Activated T-helper 1 cell treated with anti-CD3 and anti-CD28 coated beads, Interleukin-12 subunit alpha, Interleukin-12 subunit beta, Interleukin-2, Interleukin-4 antibody, amounts not matched to agents 30 ng/mL and 10 ng/mL and 1 ng/mL, durations not matched to agents 14 hours and 24 hours and 36 hours (primary cell): ENCODE data around the gene SOX15. TPM values are rescaled to one million over a fixed set of nuclear protein-coding genes. Genes with fewer than 3 reads are reported as not detected.
A peak's percentile ranks its signal among the peaks of the same experiment; 100 is the strongest.
"Not testable (repeated sequence)": the region's sequence is repeated elsewhere in the genome, so short reads cannot be mapped to it uniquely, and the experiment has no call there.

Source experiments
- DNase-seq: peaks from one replicate; pipeline ENCODE4 v3.0.0; 2021; ENCODE audit warnings: low spot score
- H3K27ac Mint-ChIP-seq: one replicate; pipeline ENCODE4 v1.8.0; 2021; ENCODE audit warnings: mild to moderate bottlenecking, mixed read lengths
- H3K27me3 Mint-ChIP-seq: one replicate; pipeline ENCODE4 v1.8.0; 2022; ENCODE audit warnings: mild to moderate bottlenecking, moderate library complexity, mixed read lengths; ENCODE audit not compliant: insufficient read depth
- H3K36me3 Mint-ChIP-seq: one replicate; pipeline ENCODE4 v1.8.0; 2021; ENCODE audit warnings: low read depth, mixed read lengths
- H3K4me1 Mint-ChIP-seq: one replicate; pipeline ENCODE4 v1.8.0; 2021; ENCODE audit warnings: low read depth, mixed read lengths
- H3K4me3 Mint-ChIP-seq: one replicate; pipeline ENCODE4 v1.8.0; 2021; ENCODE audit warnings: mild to moderate bottlenecking, moderate library complexity, mixed read lengths
- H3K9me3 Mint-ChIP-seq: one replicate; pipeline ENCODE4 v1.8.0; 2021; ENCODE audit warnings: mixed read lengths
- intact Hi-C: fragments of 100-400 bp; cut with micrococcal nuclease; formaldehyde crosslinking; loops from one replicate; pipeline ENCODE4 v1.15.1; 2024
- total RNA-seq: library from RNA; stranded (reverse); gene quantifications from 2 replicates; pipeline ENCODE4 v1.2.3, GENCODE V29; 2022

Gene SOX15
- total RNA-seq, 1 donor from 2014 or later, result 0.78 TPM

DNA sequence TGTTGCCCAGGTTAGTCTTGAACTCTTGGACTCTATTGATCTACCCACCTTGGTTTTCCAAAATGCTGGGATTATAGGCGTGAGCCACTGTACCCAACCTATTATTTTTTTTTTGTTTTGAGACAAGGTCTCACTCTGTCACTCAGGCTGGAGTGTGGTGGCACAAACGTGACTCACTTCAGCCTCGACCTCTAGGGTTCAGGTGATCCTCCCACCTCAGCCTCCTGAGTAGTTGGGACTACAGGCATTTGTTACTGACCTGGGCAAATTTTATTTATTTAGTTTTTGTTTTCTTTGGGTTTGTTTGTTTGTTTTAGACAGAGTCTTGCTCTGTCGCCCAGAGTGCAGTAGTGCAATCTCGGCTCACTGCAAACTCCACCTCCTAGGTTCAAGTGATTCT, 33.8 kb upstream of the SOX15 start:
- H3K4me3 Mint-ChIP-seq, result no peak overlapping the region
- H3K4me1 Mint-ChIP-seq, result peaks cover 21% of the 10 kb centered on the region
- H3K27me3 Mint-ChIP-seq, result peaks cover 2% of the 10 kb centered on the region
- intact Hi-C loops, result no loop called here
- peaks cover 3% of the 10 kb centered on the region for H3K36me3 Mint-ChIP-seq
- DNase-seq, result no peak
- H3K27ac Mint-ChIP-seq, result no peak overlapping the region
- H3K9me3 Mint-ChIP-seq, result no peaks in the 10 kb centered on the region

GRCh38 chr17:7620835-7621234, 30.9 kb upstream of the SOX15 start:
- Mint-ChIP-seq H3K27ac (no peak overlapping the region), H3K4me3 (no peak overlapping the region), H3K36me3 (no peaks in the 10 kb centered on the region), H3K27me3 (peaks cover 2% of the 10 kb centered on the region), H3K9me3 (no peaks in the 10 kb centered on the region), H3K4me1 (peaks cover 7% of the 10 kb centered on the region)
- no peak for DNase-seq
- intact Hi-C loops, result no loop called here

DNA sequence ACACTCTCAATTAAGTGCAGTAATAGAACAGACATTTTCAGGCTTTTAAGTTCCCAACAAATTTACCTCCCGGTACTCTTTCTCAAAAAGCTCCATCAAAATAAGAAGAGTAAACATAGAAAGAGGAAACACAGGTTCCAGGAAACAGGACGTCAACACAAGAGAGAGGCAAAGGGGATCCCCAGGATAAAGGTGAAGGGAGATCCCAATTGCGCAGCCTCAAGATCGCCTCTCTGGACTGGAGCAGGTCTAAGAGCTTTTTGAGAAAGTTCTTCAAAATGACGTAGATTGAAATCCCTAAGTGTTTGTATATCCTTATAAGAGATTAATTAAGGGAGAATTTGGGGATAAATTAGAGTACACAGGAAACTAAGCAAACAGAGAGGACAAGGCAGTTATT, 28.7 kb upstream of the SOX15 start:
- H3K4me1 Mint-ChIP-seq, result peaks cover 11% of the 10 kb centered on the region
- intact Hi-C loops, result no loop called here
- no peak overlapping the region for H3K4me3 Mint-ChIP-seq
- no peak for DNase-seq
- H3K27me3 Mint-ChIP-seq, result peaks cover 2% of the 10 kb centered on the region
- H3K9me3 Mint-ChIP-seq, result no peaks in the 10 kb centered on the region
- peaks cover 1% of the 10 kb centered on the region for H3K36me3 Mint-ChIP-seq
- H3K27ac Mint-ChIP-seq, result no peak overlapping the region

GRCh38 chr17:7615265-7615747, 25.4 kb upstream of the SOX15 start:
- Mint-ChIP-seq H3K4me1 (peaks cover 38% of the 10 kb centered on the region), H3K27me3 (peaks cover under 1% of the 10 kb centered on the region), H3K9me3 (no peaks in the 10 kb centered on the region), H3K36me3 (peaks cover 11% of the 10 kb centered on the region), H3K27ac (peak overlapping the region; percentile 89), H3K4me3 (peak overlapping the region; percentile 82)
- intact Hi-C loops, result loop anchor here (1.0 kb wide), 6 partner anchors 12 to 160 kb away; partner anchors contain the start of genes ATP1B2, SAT2 and WRAP53
- no peak for DNase-seq

DNA sequence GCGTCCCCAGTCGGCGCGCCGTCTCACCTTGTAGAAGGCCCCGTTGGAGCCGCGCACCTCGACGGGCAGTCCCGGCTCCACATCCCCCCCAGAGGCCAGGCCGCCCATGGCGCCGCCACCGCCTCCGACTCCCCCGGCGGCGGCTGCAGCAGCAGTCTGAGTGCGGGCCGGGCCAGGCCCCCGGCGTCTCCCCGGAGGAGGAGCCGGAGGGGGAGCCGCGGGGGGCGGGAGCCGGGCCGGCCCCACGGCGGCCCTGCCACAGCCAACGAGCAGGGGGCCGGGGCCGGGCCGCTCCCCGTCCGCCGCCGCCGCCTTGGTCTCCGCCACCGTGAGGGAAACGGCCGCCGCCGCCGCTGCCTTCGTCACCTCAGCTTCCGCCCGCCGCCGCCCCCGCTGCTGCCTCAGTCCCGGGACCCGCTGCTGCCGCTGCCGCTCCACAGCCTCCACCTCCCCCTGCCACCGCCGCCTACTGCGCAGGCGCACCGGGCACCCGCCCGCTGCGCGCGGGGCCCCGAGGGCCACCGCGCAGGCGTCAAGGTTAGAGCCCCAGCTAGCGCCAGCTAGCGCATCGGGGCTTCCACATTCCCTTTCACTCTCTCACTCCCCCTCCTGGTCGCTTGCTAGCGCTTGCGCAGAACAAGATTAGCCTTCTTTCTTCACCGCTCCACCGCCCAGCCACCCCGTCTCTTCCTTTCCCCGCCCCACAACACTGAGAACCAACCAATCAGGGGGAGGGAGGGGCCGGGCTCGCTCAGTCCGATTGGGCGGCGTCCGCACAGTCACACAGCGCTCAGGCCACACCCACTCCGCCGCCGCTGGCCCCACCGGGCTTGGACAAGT, 24.8 kb upstream of the SOX15 start, which contains the start of gene FXR2:
Gene FXR2, minus strand, starts transcription at position 473 of the 840 bp plus-strand sequence. Its CDS starts 365 bp downstream, at position 108.
- Mint-ChIP-seq H3K36me3 (peaks cover 11% of the 10 kb centered on the region), H3K9me3 (no peaks in the 10 kb centered on the region), H3K4me3 (peak within 1 kb of the TSS; percentile 85), H3K27me3 (no peaks in the 10 kb centered on the region), H3K4me1 (peaks cover 39% of the 10 kb centered on the region), H3K27ac (peak within 1 kb of the TSS; percentile 89)
- intact Hi-C loops, result loop anchor here (1.0 kb wide), 7 partner anchors 13 to 210 kb away; partner anchors contain the start of genes ATP1B2, SAT2, TMEM256 and WRAP53
- peak; percentile 99 for DNase-seq

DNA sequence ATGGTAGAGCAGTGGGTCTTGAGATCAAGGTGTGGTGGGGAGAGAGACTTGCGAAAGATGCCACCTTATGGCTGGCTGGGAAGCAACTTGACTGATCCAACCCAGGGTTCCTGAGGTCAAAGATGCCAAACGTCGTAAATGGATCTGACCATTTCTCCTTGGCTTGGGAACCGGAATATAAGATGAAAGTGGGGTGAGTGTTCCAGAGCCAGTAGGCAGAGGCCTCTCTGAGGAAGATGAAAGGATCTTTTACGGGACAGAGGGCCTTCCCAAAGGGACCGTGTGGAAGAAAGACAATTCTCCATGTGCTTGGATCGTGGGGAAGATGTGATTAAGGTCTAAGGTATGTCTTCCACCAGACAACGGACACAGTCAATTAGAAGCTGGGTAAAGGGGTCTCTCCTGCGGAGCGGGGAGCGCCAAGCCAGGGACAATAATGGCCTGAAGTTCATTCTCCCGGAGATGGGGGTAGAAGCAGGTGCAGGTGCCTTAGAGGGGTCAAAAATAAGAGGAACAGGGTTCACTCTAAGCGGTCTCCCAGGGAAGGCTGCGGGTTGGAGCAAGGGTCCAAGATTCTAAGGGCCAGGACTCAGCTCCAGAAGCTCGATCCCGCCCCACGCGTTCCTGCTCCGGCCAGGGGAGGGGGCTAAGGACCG, 24.0 kb upstream of the SOX15 start:
- intact Hi-C loops, result loop anchor here (1.0 kb wide), 1 partner anchor 210 kb away; the partner anchor contains the start of gene TMEM256
- H3K9me3 Mint-ChIP-seq, result no peaks in the 10 kb centered on the region
- no peaks in the 10 kb centered on the region for H3K27me3 Mint-ChIP-seq
- DNase-seq, result no peak
- peaks cover 38% of the 10 kb centered on the region for H3K4me1 Mint-ChIP-seq
- peaks cover 11% of the 10 kb centered on the region for H3K36me3 Mint-ChIP-seq
- H3K27ac Mint-ChIP-seq, result peak overlapping the region; percentile 79
- H3K4me3 Mint-ChIP-seq, result peak overlapping the region; percentile 85

DNA sequence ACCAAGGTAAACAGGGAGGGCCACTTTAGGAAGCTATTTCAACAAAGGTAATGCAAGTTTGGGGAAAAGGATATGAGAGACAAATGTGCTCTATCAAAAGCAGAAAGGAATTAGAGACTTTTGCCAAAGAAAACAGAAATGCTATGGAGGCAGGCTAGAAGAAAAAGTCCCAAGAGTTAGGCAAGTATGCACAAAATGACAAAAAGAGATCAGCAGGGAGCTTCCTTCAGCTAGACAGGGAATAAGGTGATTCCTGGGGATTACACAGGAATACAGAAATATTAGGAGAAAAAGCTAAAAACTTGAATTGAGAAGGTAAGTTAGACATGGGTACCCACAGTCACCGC, 22.4 kb upstream of the SOX15 start:
- no peak for DNase-seq
- H3K4me3 Mint-ChIP-seq, result peak overlapping the region; percentile 66
- no peaks in the 10 kb centered on the region for H3K9me3 Mint-ChIP-seq
- H3K4me1 Mint-ChIP-seq, result peaks cover 31% of the 10 kb centered on the region
- H3K36me3 Mint-ChIP-seq, result peaks cover 11% of the 10 kb centered on the region
- intact Hi-C loops, result no loop called here
- H3K27me3 Mint-ChIP-seq, result no peaks in the 10 kb centered on the region
- no peak overlapping the region for H3K27ac Mint-ChIP-seq

DNA sequence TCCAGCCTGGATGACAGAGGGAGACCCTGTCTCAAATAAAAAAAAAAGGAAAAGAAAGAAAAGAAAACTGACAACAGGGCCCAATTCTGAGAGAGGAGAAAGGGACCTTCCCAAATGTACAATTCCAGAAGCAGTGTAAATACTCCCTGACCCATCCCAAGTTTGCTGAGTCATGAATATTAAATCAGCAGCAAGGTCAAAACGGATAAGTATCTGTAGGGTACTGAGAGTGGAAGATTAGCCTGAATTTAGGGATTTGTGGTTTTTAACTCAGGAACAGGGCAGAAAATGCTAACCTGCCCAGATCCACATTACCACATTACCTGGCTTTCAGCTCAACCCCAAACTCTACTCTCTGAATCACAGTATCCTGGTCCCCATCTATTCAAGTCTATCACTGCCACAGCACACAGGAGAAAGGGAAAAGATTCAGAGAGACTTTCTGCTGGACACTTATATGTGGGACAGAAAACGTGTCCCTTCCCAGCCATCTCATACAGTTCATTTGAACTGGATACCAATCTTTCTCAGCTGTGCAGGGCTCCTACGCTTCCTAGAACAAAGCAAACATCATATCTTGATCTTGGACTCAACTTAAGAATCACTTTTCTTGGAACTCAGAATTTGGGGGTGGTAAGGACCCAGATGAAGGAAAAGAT, 21.9 kb upstream of the SOX15 start:
- Mint-ChIP-seq H3K27ac (no peak overlapping the region), H3K36me3 (peaks cover 11% of the 10 kb centered on the region), H3K27me3 (no peaks in the 10 kb centered on the region), H3K4me1 (peaks cover 31% of the 10 kb centered on the region), H3K9me3 (no peaks in the 10 kb centered on the region), H3K4me3 (peak overlapping the region; percentile 66)
- DNase-seq, result no peak
- intact Hi-C loops, result no loop called here

DNA sequence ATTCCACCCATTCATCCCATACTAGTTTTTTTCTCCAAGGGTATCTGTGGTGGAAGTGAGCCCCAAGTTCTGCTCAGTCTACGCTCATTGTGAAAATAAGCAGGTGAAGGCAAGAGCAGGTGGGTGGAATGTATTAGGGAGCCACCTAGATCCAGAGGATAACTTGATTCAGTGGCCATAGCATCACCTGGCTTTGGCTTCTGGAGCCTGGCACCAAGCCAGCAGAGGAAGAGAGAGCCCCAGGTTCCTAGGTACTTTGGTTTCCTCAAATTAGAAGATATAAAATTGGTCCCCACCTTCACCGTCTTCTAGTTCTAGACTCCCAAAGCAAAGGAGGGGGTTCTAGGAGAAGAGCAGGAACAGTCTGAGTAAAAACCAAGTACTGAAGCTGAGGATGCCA, 20.7 kb upstream of the SOX15 start:
- DNase-seq, result no peak
- no peak overlapping the region for H3K27ac Mint-ChIP-seq
- intact Hi-C loops, result no loop called here
- H3K4me1 Mint-ChIP-seq, result peaks cover 31% of the 10 kb centered on the region
- H3K9me3 Mint-ChIP-seq, result no peaks in the 10 kb centered on the region
- no peaks in the 10 kb centered on the region for H3K27me3 Mint-ChIP-seq
- no peak overlapping the region for H3K4me3 Mint-ChIP-seq
- H3K36me3 Mint-ChIP-seq, result peaks cover 18% of the 10 kb centered on the region

DNA sequence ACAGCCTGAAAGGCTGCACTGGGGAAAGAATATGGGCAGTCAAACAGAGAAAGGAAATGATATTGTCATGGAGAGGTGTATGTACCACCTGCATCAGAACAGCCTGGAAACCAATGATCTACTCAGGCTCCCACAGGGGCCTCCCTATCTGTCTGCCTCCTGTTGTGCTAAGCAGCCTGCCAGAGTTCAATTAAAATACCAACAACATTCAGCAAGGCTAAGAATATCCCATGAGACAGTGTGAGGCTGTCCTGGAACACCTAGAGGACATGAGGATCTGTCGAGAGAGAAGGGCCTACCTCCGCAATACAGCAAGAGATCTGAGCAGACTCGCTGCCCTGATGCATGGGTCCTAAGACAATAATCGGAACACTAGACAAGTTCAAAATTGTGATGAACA, 16.4 kb upstream of the SOX15 start:
- no peak for DNase-seq
- no peak overlapping the region for H3K4me3 Mint-ChIP-seq
- intact Hi-C loops, result no loop called here
- no peaks in the 10 kb centered on the region for H3K9me3 Mint-ChIP-seq
- H3K4me1 Mint-ChIP-seq, result peaks cover 7% of the 10 kb centered on the region
- no peaks in the 10 kb centered on the region for H3K27me3 Mint-ChIP-seq
- peaks cover 36% of the 10 kb centered on the region for H3K36me3 Mint-ChIP-seq
- H3K27ac Mint-ChIP-seq, result no peak overlapping the region

GRCh38 chr17:7597561-7597960, 7.7 kb upstream of the SOX15 start:
- DNase-seq, result not testable (repeated sequence)
- peaks cover 42% of the 10 kb centered on the region for H3K36me3 Mint-ChIP-seq

GRCh38 chr17:7593296-7593695, 3.4 kb upstream of the SOX15 start:
- no peaks in the 10 kb centered on the region for H3K27me3 Mint-ChIP-seq
- no peak overlapping the region for H3K4me3 Mint-ChIP-seq
- intact Hi-C loops, result no loop called here
- no peak for DNase-seq
- no peak overlapping the region for H3K27ac Mint-ChIP-seq
- no peaks in the 10 kb centered on the region for H3K4me1 Mint-ChIP-seq
- no peaks in the 10 kb centered on the region for H3K9me3 Mint-ChIP-seq
- peaks cover 45% of the 10 kb centered on the region for H3K36me3 Mint-ChIP-seq

More at GRCh38 chr17:7597561-7597960, 7.7 kb upstream of the SOX15 start:
- H3K27ac Mint-ChIP-seq, H3K4me3 Mint-ChIP-seq, H3K27me3 Mint-ChIP-seq, H3K4me1 Mint-ChIP-seq, H3K9me3 Mint-ChIP-seq, intact Hi-C loops: not testable (repeated sequence)
